Upper lobe of right lung (tissue), 1 donor: ENCODE measurements around the gene MARVELD1. TPM values are rescaled to one million over a fixed set of nuclear protein-coding genes. Genes with fewer than 3 reads are reported as not detected.

ENCODE experiments used
- ATAC-seq: fragments of 200-7000 bp; cut with Tn5 transposase; one replicate; pipeline ENCODE4 v1.9.1; 2020; ENCODE audit warnings: mild to moderate bottlenecking, moderate library complexity
- DNase-seq: peaks from one replicate; pipeline ENCODE4 v3.0.0-alpha.2; 2020
- H3K27ac ChIP-seq: fragments of 200-600 bp; one replicate; pipeline ENCODE4 v1.8.0; 2022
- H3K27me3 ChIP-seq: fragments of 200-600 bp; one replicate; pipeline ENCODE4 v1.8.0; 2022; ENCODE audit warnings: mild to moderate bottlenecking
- H3K36me3 ChIP-seq: fragments of 200-600 bp; one replicate; pipeline ENCODE4 v1.8.0; 2022
- H3K4me1 ChIP-seq: fragments of 200-600 bp; one replicate; pipeline ENCODE4 v1.8.0; 2022
- H3K4me3 ChIP-seq: fragments of 200-600 bp; one replicate; pipeline ENCODE4 v1.8.0; 2022; ENCODE audit warnings: mild to moderate bottlenecking
- H3K9me3 ChIP-seq: fragments of 200-600 bp; one replicate; pipeline ENCODE4 v1.8.0; 2022
- CTCF ChIP-seq: fragments of 200-600 bp; IDR thresholded peaks from one replicate; pipeline ENCODE4 v1.8.0; 2022; ENCODE audit warnings: antibody characterized with exemption
- intact Hi-C: fragments of 100-400 bp; cut with DNase I; formaldehyde crosslinking; loops from one replicate; pipeline ENCODE4 v1.11.0; 2022
- total RNA-seq: library from RNA; stranded (reverse); fragmentation: NEBNext Ultra II Directional; extraction: Animal tissue kit (Norgen Biotek cat#: 25700); gene quantifications from one replicate; pipeline ENCODE4 v1.2.1, GENCODE V29; 2021
- donor health status: DM: no; HTN: yes; CAD: no; lungs with severe emphysema.

The MARVELD1 gene
- total RNA-seq, 1 donor from 2014 or later = 43.8 TPM

- Histone ChIP-seq H3K4me1 (peaks cover 25% of the 10 kb centered on the region), H3K27ac (no peak overlapping the region), H3K9me3 (no peaks in the 10 kb centered on the region), H3K4me3 (no peak overlapping the region), H3K36me3 (peaks cover 9% of the 10 kb centered on the region), H3K27me3 (no peaks in the 10 kb centered on the region)
- intact Hi-C loops = no loop called here
- DNase-seq (no peak), ATAC-seq (no peak)
- no peak for TF ChIP-seq CTCF
Measured at GRCh38 chr10:97721871-97722780, 8.6 kb downstream of the MARVELD1 start.

GRCh38 chr10:97723001-97723400 is 9.5 kb downstream of the MARVELD1 start:
- no peak for DNase-seq
- no peak for ATAC-seq
- TF ChIP-seq CTCF = no peak
- Histone ChIP-seq H3K36me3 (peaks cover 2% of the 10 kb centered on the region), H3K4me1 (peaks cover 21% of the 10 kb centered on the region), H3K9me3 (no peaks in the 10 kb centered on the region), H3K27ac (no peak overlapping the region), H3K4me3 (no peak overlapping the region), H3K27me3 (no peaks in the 10 kb centered on the region)
- intact Hi-C loops = no loop called here

GRCh38 chr10:97724341-97724941 is 10.9 kb downstream of the MARVELD1 start:
- TF ChIP-seq CTCF = no peak
- DNase-seq = no peak
- H3K4me1 ChIP-seq = peaks cover 6% of the 10 kb centered on the region
- ATAC-seq = peak; percentile 59
- H3K4me3 ChIP-seq = no peak overlapping the region
- intact Hi-C loops = no loop called here
- H3K27ac ChIP-seq = no peak overlapping the region
- no peaks in the 10 kb centered on the region for H3K36me3 ChIP-seq
- no peaks in the 10 kb centered on the region for H3K27me3 ChIP-seq
- no peaks in the 10 kb centered on the region for H3K9me3 ChIP-seq

- DNase-seq = no peak
- ATAC-seq = peak; percentile 72
- peaks cover 5% of the 10 kb centered on the region for H3K4me1 ChIP-seq
- no peak overlapping the region for H3K4me3 ChIP-seq
- H3K27ac ChIP-seq = peak overlapping the region; percentile 24
- no peaks in the 10 kb centered on the region for H3K36me3 ChIP-seq
- no peak for TF ChIP-seq CTCF
- intact Hi-C loops = no loop called here
- no peaks in the 10 kb centered on the region for H3K9me3 ChIP-seq
- H3K27me3 ChIP-seq = no peaks in the 10 kb centered on the region
Measured at GRCh38 chr10:97726636-97727178, 13.2 kb downstream of the MARVELD1 start.

- H3K4me1 ChIP-seq = peaks cover 5% of the 10 kb centered on the region
- DNase-seq (no peak), ATAC-seq (no peak)
- no peaks in the 10 kb centered on the region for H3K9me3 ChIP-seq
- TF ChIP-seq CTCF = no peak
- no peak overlapping the region for H3K27ac ChIP-seq
- no peak overlapping the region for H3K4me3 ChIP-seq
- no peaks in the 10 kb centered on the region for H3K27me3 ChIP-seq
- H3K36me3 ChIP-seq = no peaks in the 10 kb centered on the region
- intact Hi-C loops = no loop called here
Measured at GRCh38 chr10:97729014-97729413, 15.5 kb downstream of the MARVELD1 start.
